GM12864 (cell line): Measurements from ENCODE around the gene DKKL1.

Source experiments
- DNase-seq: peaks from one replicate; pipeline ENCODE4 v3.0.0-alpha.2; 2011; ENCODE audit warnings: low read depth
- H3K4me3 ChIP-seq: 2 replicates; pipeline ENCODE4 v1.5.1; 2011; ENCODE audit warnings: mild to moderate bottlenecking, low read depth, low read length, control low read depth
- TF ChIP-seq, protein P1 (sequence below): IDR thresholded peaks from 2 replicates; pipeline ENCODE4 v1.5.1; 2011; ENCODE audit warnings: low read depth, mild to moderate bottlenecking, moderate library complexity, low read length, control low read depth, inconsistent platforms; ENCODE audit errors: missing control alignments

DKKL1 gene

DNA sequence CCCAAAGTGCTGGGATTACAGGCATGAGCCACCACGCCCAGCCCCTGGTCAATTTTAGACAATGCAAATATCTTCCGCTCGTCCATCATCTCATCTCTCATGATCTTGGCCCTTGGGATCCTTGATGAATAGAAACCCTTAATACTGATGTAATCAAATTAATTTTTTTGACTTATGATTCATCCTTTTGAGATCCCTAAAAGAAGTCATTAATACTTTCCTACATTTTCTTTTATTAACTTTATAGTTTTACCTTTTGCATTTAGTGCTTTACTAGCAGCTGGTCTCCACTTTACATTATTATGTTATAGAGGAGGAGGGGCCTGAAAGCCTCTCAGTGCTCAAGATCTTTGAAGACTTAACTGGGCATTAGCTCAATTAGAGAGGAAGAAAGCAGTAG is 16.7 kb downstream of the DKKL1 start:
- TF ChIP-seq, protein P1, sequence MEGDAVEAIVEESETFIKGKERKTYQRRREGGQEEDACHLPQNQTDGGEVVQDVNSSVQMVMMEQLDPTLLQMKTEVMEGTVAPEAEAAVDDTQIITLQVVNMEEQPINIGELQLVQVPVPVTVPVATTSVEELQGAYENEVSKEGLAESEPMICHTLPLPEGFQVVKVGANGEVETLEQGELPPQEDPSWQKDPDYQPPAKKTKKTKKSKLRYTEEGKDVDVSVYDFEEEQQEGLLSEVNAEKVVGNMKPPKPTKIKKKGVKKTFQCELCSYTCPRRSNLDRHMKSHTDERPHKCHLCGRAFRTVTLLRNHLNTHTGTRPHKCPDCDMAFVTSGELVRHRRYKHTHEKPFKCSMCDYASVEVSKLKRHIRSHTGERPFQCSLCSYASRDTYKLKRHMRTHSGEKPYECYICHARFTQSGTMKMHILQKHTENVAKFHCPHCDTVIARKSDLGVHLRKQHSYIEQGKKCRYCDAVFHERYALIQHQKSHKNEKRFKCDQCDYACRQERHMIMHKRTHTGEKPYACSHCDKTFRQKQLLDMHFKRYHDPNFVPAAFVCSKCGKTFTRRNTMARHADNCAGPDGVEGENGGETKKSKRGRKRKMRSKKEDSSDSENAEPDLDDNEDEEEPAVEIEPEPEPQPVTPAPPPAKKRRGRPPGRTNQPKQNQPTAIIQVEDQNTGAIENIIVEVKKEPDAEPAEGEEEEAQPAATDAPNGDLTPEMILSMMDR = no peak
- H3K4me3 ChIP-seq = no peak overlapping the region
- no peak for DNase-seq

DNA sequence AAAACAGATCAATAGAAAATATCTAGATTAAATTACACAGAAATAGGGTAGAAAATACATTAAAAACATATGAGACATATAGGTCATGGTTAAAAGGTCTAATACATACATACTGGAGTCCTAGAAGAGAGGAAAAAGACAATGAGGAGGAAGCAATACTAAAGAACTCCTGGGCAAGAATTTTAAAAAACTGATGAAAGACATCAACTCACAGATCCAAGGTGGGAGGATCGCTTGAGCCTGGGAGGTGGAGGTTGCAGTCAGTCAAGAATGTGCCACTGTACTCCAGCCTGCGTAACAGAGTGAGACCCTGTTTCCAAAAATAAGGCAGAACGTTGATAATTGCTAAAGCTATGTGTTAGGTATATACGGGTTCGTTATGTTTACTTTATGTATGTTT is 19.0 kb downstream of the DKKL1 start:
- TF ChIP-seq, protein P1 = no peak
- no peak for DNase-seq
- no peak overlapping the region for H3K4me3 ChIP-seq

DNA sequence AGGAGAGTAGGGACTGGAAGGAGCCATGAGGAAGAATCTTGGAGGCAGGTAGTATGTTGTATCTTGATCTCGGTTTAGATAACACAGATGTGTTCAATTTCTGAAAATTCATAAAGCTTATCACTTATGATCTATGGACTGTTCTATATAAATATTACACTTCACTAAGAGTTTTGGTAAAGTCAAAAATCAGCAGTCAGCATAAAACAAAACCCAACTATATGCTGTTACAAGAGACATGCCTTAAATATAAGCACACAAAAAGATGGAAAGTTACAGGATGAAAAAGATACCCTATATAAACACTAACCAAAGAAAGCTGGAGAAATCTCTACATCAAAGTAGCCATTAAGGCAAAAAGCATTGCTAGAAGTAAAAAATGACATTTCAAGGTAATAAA is 19.9 kb downstream of the DKKL1 start:
- TF ChIP-seq, protein P1 = no peak
- H3K4me3 ChIP-seq = no peak overlapping the region
- DNase-seq = no peak

DNA sequence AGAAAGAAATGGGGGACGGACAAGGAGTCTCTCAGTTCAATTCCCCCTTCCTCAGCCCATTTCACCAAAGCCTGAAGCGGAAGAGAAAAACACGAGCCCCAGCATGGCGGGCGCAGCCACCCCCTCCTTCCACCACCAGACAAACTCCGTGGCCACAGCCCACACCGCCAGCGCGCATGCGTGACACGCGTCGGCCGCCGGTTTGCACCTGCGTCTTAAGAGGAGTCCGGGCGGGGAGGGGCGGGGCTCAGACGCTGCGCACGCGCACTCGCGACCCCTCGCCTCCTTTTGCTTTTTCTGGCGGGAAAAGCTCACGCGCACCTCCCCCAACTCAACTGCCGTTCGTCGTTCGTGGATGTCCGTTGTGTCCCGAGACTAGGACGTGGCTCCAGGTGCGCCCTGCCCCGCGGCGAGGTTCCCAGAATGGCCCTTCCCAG is 24.3 kb downstream of the DKKL1 start, which contains the start of gene KASH5:
TSS of gene KASH5 (plus strand) at position 314 of the 437 bp plus-strand sequence. CDS start 2,635 bp downstream, outside the sequence.
- TF ChIP-seq, protein P1 = no peak
- no peak for DNase-seq
- no peak within 1 kb of the TSS for H3K4me3 ChIP-seq

DNA sequence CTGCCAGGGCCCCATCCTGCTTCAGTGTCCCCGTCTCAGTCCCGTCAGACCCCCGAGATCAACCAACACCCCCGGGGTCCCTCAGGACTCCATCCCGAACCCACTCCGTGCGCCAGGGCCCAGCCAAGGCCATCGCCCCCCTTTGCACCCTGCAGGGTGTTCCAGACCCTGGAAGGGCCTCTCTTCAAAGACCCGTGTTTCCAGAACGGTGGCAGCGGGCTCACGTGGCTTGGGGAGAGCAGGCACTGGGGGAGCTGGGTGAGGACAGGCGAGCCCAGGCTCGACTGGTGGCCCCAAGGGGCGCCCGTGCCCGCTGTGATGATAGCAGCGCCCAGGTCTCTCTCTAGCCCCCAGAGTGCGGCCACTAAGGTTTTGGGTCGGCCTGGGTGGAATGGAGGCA is 25.7 kb downstream of the DKKL1 start:
- DNase-seq = no peak
- H3K4me3 ChIP-seq = no peak overlapping the region
- TF ChIP-seq, protein P1 = no peak

DNA sequence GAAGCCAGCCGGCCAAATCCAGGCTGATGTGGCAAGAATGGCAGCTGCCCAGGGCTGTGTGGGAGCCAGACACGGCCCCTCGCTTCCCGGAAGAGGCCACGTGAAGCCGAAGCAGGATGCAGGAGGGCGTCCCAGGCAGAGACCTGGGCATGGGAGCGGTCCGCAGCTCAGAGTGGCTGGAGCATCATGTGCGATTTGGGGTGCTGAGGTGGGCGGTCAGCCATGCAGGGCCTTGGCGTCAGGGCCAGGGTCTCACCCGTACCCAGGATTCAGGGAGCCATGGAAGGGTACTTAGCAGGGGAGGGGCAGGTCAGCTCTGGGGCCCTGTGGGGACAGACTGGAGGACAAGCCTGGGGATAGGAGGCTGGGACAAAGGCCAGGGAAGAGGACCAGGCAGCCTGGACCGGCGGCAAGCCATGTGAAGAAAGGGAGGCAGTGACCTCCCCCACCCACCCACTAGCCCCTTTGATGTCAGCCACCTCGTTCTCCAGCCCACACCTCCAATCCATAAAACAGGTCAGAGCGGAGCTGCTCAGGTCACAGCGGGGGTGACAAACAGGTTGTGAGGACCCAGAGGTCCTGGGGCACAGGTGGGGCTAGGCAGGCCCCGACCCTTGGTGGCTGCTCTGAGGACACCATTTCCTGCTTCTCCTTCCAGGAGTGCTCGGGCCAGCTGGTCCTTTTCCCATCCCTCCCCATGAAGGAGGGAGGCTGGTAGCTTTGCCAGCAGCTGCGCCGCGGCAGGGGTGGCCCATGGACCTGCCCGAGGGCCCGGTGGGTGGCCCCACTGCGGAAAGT is 26.7 kb downstream of the DKKL1 start:
- H3K4me3 ChIP-seq = no peak overlapping the region
- TF ChIP-seq, protein P1 = no peak
- no peak for DNase-seq

DNA sequence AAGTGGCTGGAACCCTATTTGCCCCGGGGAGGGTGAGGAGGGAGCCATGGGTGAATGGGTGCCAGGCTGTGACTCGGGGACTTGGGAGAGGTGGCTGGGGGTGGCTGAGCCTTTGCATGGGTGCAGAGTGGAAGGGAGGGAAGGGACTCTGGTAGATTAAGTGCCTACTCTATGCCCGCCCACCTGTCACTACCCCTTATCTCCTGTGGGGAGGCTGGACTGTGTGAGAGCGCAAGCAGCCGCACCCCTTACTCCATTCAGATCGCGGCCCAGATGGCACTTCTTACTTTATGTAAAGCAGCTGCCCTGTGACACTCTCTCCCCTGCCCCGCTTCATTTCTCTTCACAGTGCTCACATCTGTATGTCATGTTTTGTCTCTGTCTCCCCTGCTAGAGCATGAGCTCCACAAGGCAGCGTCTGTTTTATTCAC is 27.3 kb downstream of the DKKL1 start:
- H3K4me3 ChIP-seq = no peak overlapping the region
- no peak for DNase-seq
- TF ChIP-seq, protein P1 = no peak
